Sigmoid colon (tissue), 7 donors: ENCODE data around the gene IFNG. TPM values are rescaled to one million over a fixed set of nuclear protein-coding genes. Genes with fewer than 3 reads are reported as not detected.

Experiments
- DNase-seq: peaks from one replicate; pipeline ENCODE4 v3.0.0-alpha.2; 2019
- H3K27ac ChIP-seq, 4 donors: fragments of 200-600 bp; sonication (generic); one replicate each; pipeline ENCODE4 v1.5.1; 2016 to 2019; ENCODE audit warnings: mild to moderate bottlenecking in 1 of 4
- H3K27me3 ChIP-seq, 3 donors: fragments of 200-600 bp; sonication (generic); one replicate each; pipeline ENCODE4 v1.5.1; 2019; ENCODE audit warnings: mild to moderate bottlenecking in 1 of 3
- H3K36me3 ChIP-seq, 4 donors: fragments of 200-600 bp; sonication (generic); one replicate each; pipeline ENCODE4 v1.5.1; 2016 to 2019
- H3K4me1 ChIP-seq, 4 donors: fragments of 200-600 bp; sonication (generic); one replicate each; pipeline ENCODE4 v1.5.1; 2017 to 2019
- H3K4me3 ChIP-seq, 4 donors: fragments of 200-600 bp; sonication (generic); one replicate each; pipeline ENCODE4 v1.5.1; 2017 to 2019; ENCODE audit warnings: mild to moderate bottlenecking in 2 of 4, moderate library complexity in 1 of 4
- H3K9me3 ChIP-seq, 4 donors: fragments of 200-600 bp in 3 of 4; sonication (generic) in 3 of 4; one replicate each; pipeline versions ENCODE4 v1.5.1 to v1.6.1; 2013 to 2019
- EP300 ChIP-seq, 4 donors: sonication (generic); formaldehyde crosslinking; IDR thresholded peaks; one replicate each; pipeline ENCODE4 v1.6.1; 2017; ENCODE audit warnings: antibody characterized with exemption in 4 of 4
- POLR2A ChIP-seq, 2 donors: fragments of 450-650 bp; IDR thresholded peaks; one replicate each; pipeline ENCODE4 v1.6.1; 2016; ENCODE audit warnings: antibody characterized with exemption in 2 of 2, mild to moderate bottlenecking in 2 of 2, moderate library complexity in 2 of 2
- POLR2AphosphoS5 ChIP-seq, 4 donors: sonication (generic); formaldehyde crosslinking; IDR thresholded peaks; one replicate each; pipeline ENCODE4 v1.6.1; 2017; ENCODE audit warnings: antibody characterized with exemption in 4 of 4
- WGBS, 2 donors: extraction: QIAGEN DNeasy Blood & Tissue Kit; methylation state at CpG; one replicate each; pipeline ENCODE4 v1.1.7; 2013; 5-methylcytosine and 5-hydroxymethylcytosine counted together
- intact Hi-C: fragments of 100-400 bp; cut with DNase I; formaldehyde crosslinking; loops from one replicate; pipeline ENCODE4 v1.15.1; 2023
- polyA plus RNA-seq, 3 donors: library from polyadenylated mRNA; stranded (reverse); fragments of 200-250 nt; gene quantifications; one replicate each; pipeline ENCODE4 v1.2.3, GENCODE V29; 2013
- total RNA-seq, 4 donors: library from RNA; depleted of rRNA; stranded (reverse); fragments of >200 nt; gene quantifications; one replicate each; pipeline ENCODE4 v1.1.0, GENCODE V29; 2016
- TF ChIP-seq, protein P1 (sequence below), 4 experiments: fragments of 450-650 bp in 3 of 4; fragments of 200-600 bp in 1 of 4; IDR thresholded peaks; one replicate each; pipeline ENCODE4 v1.5.1; 2016 to 2019; ENCODE audit warnings: antibody characterized with exemption in 4 of 4, mild to moderate bottlenecking in 3 of 4, moderate library complexity in 2 of 4
- donor health status: healthy with polysubstance abuse.
- donor health status: Bipolar disorder and iron deficiency.
- donor health status: healthy.

IFNG gene
- total and polyA plus RNA-seq, 7 donors, result 1.2 TPM; not detected in 6

DNA sequence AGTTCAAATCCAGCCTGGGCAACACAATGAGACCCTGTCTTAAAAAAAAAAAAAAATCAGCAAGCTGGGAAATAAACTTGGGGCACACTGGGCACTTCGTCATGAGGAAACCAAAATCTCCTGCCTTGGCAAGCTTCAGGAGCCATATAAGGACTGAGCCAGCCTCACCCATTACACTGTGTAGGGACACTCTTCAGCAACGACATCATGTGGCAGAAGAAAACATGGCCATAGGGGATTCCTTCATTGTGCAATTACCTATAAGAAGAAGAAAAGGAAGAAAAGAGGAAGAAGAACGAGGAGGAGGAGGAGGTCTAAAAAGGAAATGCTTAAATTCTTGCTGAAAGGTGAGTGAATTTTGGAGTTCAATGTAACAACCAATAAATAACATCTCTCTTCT, 26.1 kb upstream of the IFNG start:
- H3K9me3 ChIP-seq, result no peaks in the 10 kb centered on the region
- WGBS, 2 donors, result 63 to 75% methylated on average over 3 of the region's 3 CpGs
- no peaks in the 10 kb centered on the region for H3K27me3 ChIP-seq
- no peak for TF ChIP-seq POLR2A (IDR thresholded peaks at IDR 0.05)
- no peak for TF ChIP-seq POLR2AphosphoS5 (IDR thresholded peaks at IDR 0.05)
- no peak for TF ChIP-seq EP300 (IDR thresholded peaks at IDR 0.05)
- TF ChIP-seq, protein P1, sequence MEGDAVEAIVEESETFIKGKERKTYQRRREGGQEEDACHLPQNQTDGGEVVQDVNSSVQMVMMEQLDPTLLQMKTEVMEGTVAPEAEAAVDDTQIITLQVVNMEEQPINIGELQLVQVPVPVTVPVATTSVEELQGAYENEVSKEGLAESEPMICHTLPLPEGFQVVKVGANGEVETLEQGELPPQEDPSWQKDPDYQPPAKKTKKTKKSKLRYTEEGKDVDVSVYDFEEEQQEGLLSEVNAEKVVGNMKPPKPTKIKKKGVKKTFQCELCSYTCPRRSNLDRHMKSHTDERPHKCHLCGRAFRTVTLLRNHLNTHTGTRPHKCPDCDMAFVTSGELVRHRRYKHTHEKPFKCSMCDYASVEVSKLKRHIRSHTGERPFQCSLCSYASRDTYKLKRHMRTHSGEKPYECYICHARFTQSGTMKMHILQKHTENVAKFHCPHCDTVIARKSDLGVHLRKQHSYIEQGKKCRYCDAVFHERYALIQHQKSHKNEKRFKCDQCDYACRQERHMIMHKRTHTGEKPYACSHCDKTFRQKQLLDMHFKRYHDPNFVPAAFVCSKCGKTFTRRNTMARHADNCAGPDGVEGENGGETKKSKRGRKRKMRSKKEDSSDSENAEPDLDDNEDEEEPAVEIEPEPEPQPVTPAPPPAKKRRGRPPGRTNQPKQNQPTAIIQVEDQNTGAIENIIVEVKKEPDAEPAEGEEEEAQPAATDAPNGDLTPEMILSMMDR (IDR thresholded peaks at IDR 0.05), result no peak
- no peak for DNase-seq
- H3K36me3 ChIP-seq, result no peaks in the 10 kb centered on the region
- H3K4me1 ChIP-seq, result no peaks in the 10 kb centered on the region
- intact Hi-C loops, result no loop called here
- no peak overlapping the region for H3K4me3 ChIP-seq
- H3K27ac ChIP-seq, result no peak overlapping the region

DNA sequence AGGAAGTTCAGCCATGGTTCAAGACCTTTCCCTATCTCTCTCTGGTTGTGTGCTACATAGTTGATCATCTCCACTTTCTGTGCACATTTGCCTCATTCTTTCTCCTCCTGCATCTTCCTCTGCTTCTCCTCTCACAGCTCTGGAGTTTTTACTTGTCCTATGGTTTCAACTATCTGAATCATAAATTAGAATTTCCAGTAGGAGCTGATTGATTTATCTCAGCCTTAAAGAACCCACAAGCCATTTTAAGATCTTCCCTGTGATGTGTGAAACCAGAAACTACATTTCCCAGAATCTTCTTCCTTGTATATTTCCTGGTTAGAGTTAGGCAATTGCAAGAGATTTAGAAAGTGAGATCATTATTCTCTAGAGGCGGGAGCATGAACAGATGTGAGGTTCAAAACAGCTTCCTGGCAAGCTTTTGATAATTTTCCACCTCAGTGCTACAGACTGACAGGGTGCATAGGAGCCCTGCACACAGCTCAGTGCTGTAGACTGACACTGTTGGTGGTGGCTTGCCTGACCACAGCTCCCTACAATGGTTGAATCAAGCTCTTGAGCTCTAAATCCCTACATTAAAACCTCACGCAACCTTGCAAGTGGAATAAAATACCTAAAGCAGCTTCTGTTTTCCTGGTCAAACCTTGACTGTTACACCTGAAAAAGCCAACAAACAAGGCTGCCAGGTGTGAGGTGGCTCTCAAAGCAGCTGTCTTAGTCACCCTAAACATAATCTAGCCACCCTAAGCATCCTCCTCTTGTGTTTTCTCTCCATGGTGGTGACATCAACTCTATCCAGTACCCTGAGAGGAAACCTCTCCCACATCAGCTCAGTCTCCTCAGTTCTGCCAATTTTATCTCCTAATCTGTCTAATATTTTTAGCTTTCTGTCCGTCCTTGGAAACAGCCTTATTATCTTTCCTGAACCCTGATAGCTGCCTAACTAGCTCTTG, 21.5 kb upstream of the IFNG start:
- no peak for DNase-seq
- no peaks in the 10 kb centered on the region for H3K36me3 ChIP-seq
- no peak overlapping the region for H3K4me3 ChIP-seq
- H3K27ac ChIP-seq, result no peak overlapping the region
- H3K27me3 ChIP-seq, result no peaks in the 10 kb centered on the region
- H3K4me1 ChIP-seq, result peaks cover 0 to 7% (median 3%) of the 10 kb centered on the region in 4 donors
- WGBS, 2 donors, result 53 to 58% methylated on average over 3 of the region's 3 CpGs
- intact Hi-C loops, result no loop called here
- TF ChIP-seq POLR2A (IDR thresholded peaks at IDR 0.05) (no peak), POLR2AphosphoS5 (IDR thresholded peaks at IDR 0.05) (no peak), EP300 (IDR thresholded peaks at IDR 0.05) (no peak)
- TF ChIP-seq, protein P1 (IDR thresholded peaks at IDR 0.05), result no peak
- H3K9me3 ChIP-seq, result no peaks in the 10 kb centered on the region

DNA sequence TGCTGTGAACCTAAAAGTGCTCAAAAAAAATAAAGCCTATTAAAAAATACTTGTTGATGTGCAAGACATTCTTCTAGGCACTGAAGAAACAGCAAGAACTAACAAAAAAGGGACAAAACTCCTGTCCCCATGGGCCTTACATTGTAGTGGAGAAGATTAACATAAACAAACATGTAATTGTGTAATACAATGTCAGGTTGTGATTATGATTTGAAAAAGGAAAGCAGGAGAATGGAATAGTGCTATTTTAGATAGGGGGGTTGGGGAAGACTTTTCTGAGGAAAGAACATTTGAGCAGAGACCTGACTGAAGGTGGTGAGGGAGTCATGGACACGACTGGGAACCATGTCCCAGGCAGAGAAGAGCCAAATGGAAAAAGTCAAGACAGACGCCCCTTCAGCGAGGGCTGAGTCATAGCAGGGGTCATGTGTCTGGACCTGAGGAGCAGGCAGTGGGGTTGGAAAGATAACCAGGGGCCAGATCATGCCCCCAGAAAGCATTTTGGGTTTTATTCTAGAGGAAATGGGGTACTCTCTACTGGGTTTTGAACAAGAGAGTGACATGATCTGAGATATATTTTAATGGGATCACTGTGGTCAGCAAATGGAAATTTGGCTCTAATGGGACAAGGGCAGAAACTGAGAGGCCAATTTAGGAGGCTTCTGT, 19.4 kb upstream of the IFNG start:
- H3K36me3 ChIP-seq, result no peaks in the 10 kb centered on the region
- no peak for TF ChIP-seq EP300 (IDR thresholded peaks at IDR 0.05)
- TF ChIP-seq POLR2AphosphoS5 (IDR thresholded peaks at IDR 0.05), result no peak
- TF ChIP-seq POLR2A (IDR thresholded peaks at IDR 0.05), result no peak
- TF ChIP-seq, protein P1 (IDR thresholded peaks at IDR 0.05), result no peak
- H3K9me3 ChIP-seq, result no peaks in the 10 kb centered on the region
- H3K27me3 ChIP-seq, result no peaks in the 10 kb centered on the region
- intact Hi-C loops, result no loop called here
- peaks cover 0 to 7% (median 3%) of the 10 kb centered on the region in 4 donors for H3K4me1 ChIP-seq
- H3K27ac ChIP-seq, result no peak overlapping the region
- H3K4me3 ChIP-seq, result no peak overlapping the region
- DNase-seq, result no peak
- WGBS, 2 donors, result 67 to 80% methylated on average over 3 of the region's 3 CpGs

DNA sequence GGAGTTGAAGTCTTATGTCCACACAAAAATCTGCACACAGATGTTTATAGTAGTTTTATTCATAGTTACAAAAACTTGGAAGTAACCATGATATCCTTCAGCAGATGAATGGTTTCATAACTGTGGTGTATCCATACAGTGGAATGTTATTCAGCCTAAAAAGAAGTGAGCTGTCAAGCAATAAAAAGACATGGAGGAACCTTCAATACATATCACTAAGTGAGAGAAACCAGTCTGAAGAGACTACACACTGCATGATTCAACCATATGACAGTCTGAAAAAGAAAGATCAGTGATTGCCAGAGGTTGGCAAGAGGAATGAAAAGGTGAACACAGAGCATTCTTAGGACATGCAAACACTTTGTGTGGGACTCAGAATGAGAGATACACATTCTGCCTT, 18.6 kb upstream of the IFNG start:
- no peak overlapping the region for H3K4me3 ChIP-seq
- peaks cover 0 to 7% (median 3%) of the 10 kb centered on the region in 4 donors for H3K4me1 ChIP-seq
- TF ChIP-seq POLR2AphosphoS5 (IDR thresholded peaks at IDR 0.05) (no peak), EP300 (IDR thresholded peaks at IDR 0.05) (no peak), POLR2A (IDR thresholded peaks at IDR 0.05) (no peak)
- TF ChIP-seq, protein P1 (IDR thresholded peaks at IDR 0.05), result no peak
- no peak for DNase-seq
- intact Hi-C loops, result no loop called here
- H3K36me3 ChIP-seq, result no peaks in the 10 kb centered on the region
- no peaks in the 10 kb centered on the region for H3K9me3 ChIP-seq
- no peaks in the 10 kb centered on the region for H3K27me3 ChIP-seq
- H3K27ac ChIP-seq, result no peak overlapping the region
